IMR-90 (cell line): ENCODE results near the gene ABL1. TPM values are rescaled to one million over a fixed set of nuclear protein-coding genes. Genes with fewer than 3 reads are reported as not detected.
A peak's percentile ranks its signal among the peaks of the same experiment; 100 is the strongest.

Experiments
- ATAC-seq: fragments of 200-7000 bp; cut with Tn5 transposase; 2 replicates; pipeline ENCODE4 v1.9.1; 2020; ENCODE audit warnings: low read depth, mild to moderate bottlenecking, moderate library complexity
- BruUV-seq: library from RNA; stranded (reverse); fragments of 400-500 nt; replicated peaks from 2 replicates; lab custom pipeline; 2021; lab: Mats Ljungman, UMichigan
- CTCF ChIA-PET: fragments of 300-600 bp; formaldehyde crosslinking; extraction: SDS; loops from one replicate; lab custom pipeline; 2021; ENCODE audit warnings: antibody characterized with exemption; lab: Yijun Ruan, JAX
- POLR2A ChIA-PET: fragments of 300-600 bp; sonication (Branson Sonifier 250); formaldehyde crosslinking; loops from one replicate; lab custom pipeline; 2022; ENCODE audit warnings: antibody characterized with exemption; ENCODE audit not compliant: unreplicated experiment; lab: Charles Lee
- DNase-seq: peaks from one replicate; pipeline ENCODE4 v3.0.0; 2013
- H2AFZ ChIP-seq: replicated peaks from 2 replicates; pipeline ENCODE3; 2013; ENCODE audit warnings: low read length, mild to moderate bottlenecking; ENCODE audit not compliant: poor library complexity
- H2AK5ac ChIP-seq: 2 replicates; pipeline ENCODE4 v1.6.1; 2013; ENCODE audit warnings: low read depth, low read length, inconsistent platforms
- H2AK9ac ChIP-seq: replicated peaks from 2 replicates; pipeline ENCODE3; 2013; ENCODE audit warnings: mild to moderate bottlenecking, low read depth, low read length, moderate library complexity; ENCODE audit not compliant: poor library complexity
- H2BK120ac ChIP-seq: 2 replicates; pipeline ENCODE4 v1.6.1; 2013; ENCODE audit warnings: low read depth, low read length, inconsistent platforms
- H2BK15ac ChIP-seq: 3 replicates; pipeline ENCODE4 v1.6.1; 2013; ENCODE audit warnings: low read depth, low read length, inconsistent platforms
- H2BK20ac ChIP-seq: 2 replicates; pipeline ENCODE4 v1.6.1; 2013; ENCODE audit warnings: low read depth, mild to moderate bottlenecking, inconsistent platforms, low read length, moderate library complexity
- H2BK5ac ChIP-seq: 2 replicates; pipeline ENCODE4 v1.6.1; 2013; ENCODE audit warnings: mild to moderate bottlenecking, low read depth, low read length, inconsistent platforms; ENCODE audit not compliant: poor library complexity, severe bottlenecking
- H3K14ac ChIP-seq: replicated peaks from 2 replicates; pipeline ENCODE4 v1.6.1; 2013; ENCODE audit warnings: low read depth, low read length, inconsistent platforms
- H3K18ac ChIP-seq: 2 replicates; pipeline ENCODE4 v1.6.1; 2013; ENCODE audit warnings: low read depth, low read length, control low read depth
- H3K23ac ChIP-seq: 2 replicates; pipeline ENCODE4 v1.6.1; 2013; ENCODE audit warnings: low read depth, low read length, inconsistent platforms
- H3K27ac ChIP-seq: 2 replicates; pipeline ENCODE4 v1.5.1; 2013; ENCODE audit warnings: mild to moderate bottlenecking, control low read depth, low read length; ENCODE audit not compliant: insufficient read depth
- H3K27me3 ChIP-seq: 2 replicates; pipeline ENCODE4 v1.6.1; 2013; ENCODE audit warnings: low read length; ENCODE audit not compliant: control insufficient read depth, insufficient read depth
- H3K36me3 ChIP-seq: 2 replicates; pipeline ENCODE4 v1.6.1; 2013; ENCODE audit warnings: low read length, mixed read lengths; ENCODE audit not compliant: control insufficient read depth, insufficient read depth
- H3K4ac ChIP-seq: 2 replicates; pipeline ENCODE4 v1.6.1; 2013; ENCODE audit warnings: low read depth, low read length, inconsistent platforms
- H3K4me1 ChIP-seq: 2 replicates; pipeline ENCODE4 v1.6.1; 2013; ENCODE audit warnings: low read length, mixed read lengths; ENCODE audit not compliant: control insufficient read depth, insufficient read depth
- H3K4me2 ChIP-seq: 2 replicates; pipeline ENCODE4 v1.6.1; 2013; ENCODE audit warnings: low read depth, mild to moderate bottlenecking, control low read depth, low read length, moderate library complexity
- H3K4me3 ChIP-seq: 2 replicates; pipeline ENCODE4 v1.5.1; 2013; ENCODE audit warnings: low read depth, mild to moderate bottlenecking, control low read depth, low read length, moderate library complexity; ENCODE audit not compliant: insufficient read depth
- H3K56ac ChIP-seq: 2 replicates; pipeline ENCODE4 v1.6.1; 2013; ENCODE audit warnings: low read length, inconsistent platforms; ENCODE audit not compliant: insufficient read depth; ENCODE audit errors: extremely low read depth
- H3K79me1 ChIP-seq, 2 experiments: 2 replicates each; pipeline ENCODE4 v1.6.1; 2013; ENCODE audit warnings: low read length in 2 of 2, inconsistent platforms in 1 of 2, low read depth in 1 of 2
- H3K9ac ChIP-seq: 2 replicates; pipeline ENCODE4 v1.6.1; 2013; ENCODE audit warnings: low read depth, low read length, control low read depth
- H3K9me1 ChIP-seq: 2 replicates; pipeline ENCODE4 v1.6.1; 2013; ENCODE audit warnings: low read length, inconsistent platforms; ENCODE audit not compliant: insufficient read depth
- H3K9me3 ChIP-seq: 2 replicates; pipeline ENCODE4 v1.6.1; 2013; ENCODE audit warnings: low read length; ENCODE audit not compliant: control insufficient read depth, insufficient read depth
- H4K20me1 ChIP-seq: 2 replicates; pipeline ENCODE4 v1.6.1; 2013; ENCODE audit warnings: low read length, inconsistent platforms; ENCODE audit not compliant: insufficient read depth
- H4K5ac ChIP-seq: 2 replicates; pipeline ENCODE4 v1.6.1; 2013; ENCODE audit warnings: mild to moderate bottlenecking, low read depth, low read length, control low read depth
- H4K8ac ChIP-seq, 2 experiments: 2 replicates each; pipeline ENCODE4 v1.6.1; 2013; ENCODE audit warnings: low read depth in 2 of 2, low read length in 2 of 2, control low read depth in 1 of 2, inconsistent platforms in 1 of 2
- H4K91ac ChIP-seq: 2 replicates; pipeline ENCODE4 v1.6.1; 2013; ENCODE audit warnings: low read depth, low read length, inconsistent platforms; ENCODE audit not compliant: insufficient read depth
- POLR2A ChIP-seq: IDR thresholded peaks from 2 replicates; pipeline ENCODE4 v1.6.1; 2012; ENCODE audit warnings: mild to moderate bottlenecking, low read depth, low read length
- RCOR1 ChIP-seq: IDR thresholded peaks from 2 replicates; pipeline ENCODE4 v1.6.1; 2012; ENCODE audit warnings: mild to moderate bottlenecking, low read length, improper control_type of control experiment; ENCODE audit not compliant: insufficient replicate concordance
- WGBS, 2 experiments: methylation state at CpG; one replicate each; pipeline versions ENCODE4 v1.1.5 to v1.1.7; 2013; ENCODE audit warnings: missing lambda C conversion rate in 2 of 2; ENCODE audit not compliant: insufficient read length in 1 of 2; ENCODE audit errors: extremely low coverage in 2 of 2; 5-methylcytosine and 5-hydroxymethylcytosine counted together
- dilution Hi-C: fragments of 300-500 bp; cut with HindIII; formaldehyde crosslinking; loops from one replicate; pipeline ENCODE4 v1.14.3; 2018; ENCODE audit warnings: low sequenced_read_pairs; ENCODE audit not compliant: unreplicated experiment
- in situ Hi-C: fragments of 300-500 bp; cut with MboI; formaldehyde crosslinking; loops from 3 replicates; pipeline ENCODE4 v1.14.3; 2019; ENCODE audit warnings: low sequenced_read_pairs, inconsistent platforms, mixed read lengths
- intact Hi-C: fragments of 100-400 bp; cut with micrococcal nuclease; formaldehyde crosslinking; loops from 2 replicates; pipeline ENCODE4 v1.10.0; 2022
- polyA plus RNA-seq, 3 experiments: library from polyadenylated mRNA; depleted of rRNA; stranded (reverse); fragments of >200 nt; gene quantifications; 2 replicates each; pipeline ENCODE4 v1.2.3, GENCODE V29; 2012; ENCODE audit warnings: low replicate concordance in 1 of 3
- total RNA-seq: library from RNA; depleted of rRNA; stranded (reverse); fragments of >200 nt; gene quantifications from 2 replicates; pipeline ENCODE4 v1.2.3, GENCODE V29; 2012
- TF ChIP-seq, protein P1 (sequence below): fragments of 150-350 bp; IDR thresholded peaks from 2 replicates; pipeline ENCODE4 v1.6.1; 2017; ENCODE audit warnings: mild to moderate bottlenecking, antibody characterized with exemption, low read length, low read depth

Gene ABL1
- total and polyA plus RNA-seq, 2 of the 4 experiments (the other 2 are of a cell fraction), result 33.7 to 49.1 TPM

- TF ChIP-seq POLR2A, result no peak
- TF ChIP-seq, protein P1, sequence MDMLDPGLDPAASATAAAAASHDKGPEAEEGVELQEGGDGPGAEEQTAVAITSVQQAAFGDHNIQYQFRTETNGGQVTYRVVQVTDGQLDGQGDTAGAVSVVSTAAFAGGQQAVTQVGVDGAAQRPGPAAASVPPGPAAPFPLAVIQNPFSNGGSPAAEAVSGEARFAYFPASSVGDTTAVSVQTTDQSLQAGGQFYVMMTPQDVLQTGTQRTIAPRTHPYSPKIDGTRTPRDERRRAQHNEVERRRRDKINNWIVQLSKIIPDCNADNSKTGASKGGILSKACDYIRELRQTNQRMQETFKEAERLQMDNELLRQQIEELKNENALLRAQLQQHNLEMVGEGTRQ, result peak; percentile 36; the same call in 1 of the 2 replicates
- peak; percentile 45 for TF ChIP-seq RCOR1
- ATAC-seq (no peak), DNase-seq (peak; percentile 61)
- in situ Hi-C loops (no loop called here), dilution Hi-C loops (no loop called here), intact Hi-C loops (loop anchor here (5.0 kb wide), 3 partner anchors 43 to 233 kb away; no protein-coding TSS in a partner anchor)
- no TSS peak for BruUV-seq
- Histone ChIP-seq H3K9me1 (peaks cover 7% of the 10 kb centered on the region; the same call in 1 of the 2 replicates), H3K9ac (0 out of 2 replicates have a peak overlapping the region, but pooled peaks have one; percentile 2), H3K36me3 (no peaks in the 10 kb centered on the region), H2AFZ (peak overlapping the region; percentile 89), H2BK20ac (peak overlapping the region; percentile 86), H3K4ac (peak overlapping the region; percentile 92), H3K79me1 (0 out of 4 replicates have a peak, but pooled peaks cover 0 to 3% of the 10 kb centered on the region in 2 experiments), H3K23ac (peak overlapping the region; percentile 85), H2BK5ac (peak overlapping the region; percentile 69), H3K4me2 (no peak overlapping the region), H3K56ac (no peak overlapping the region), H3K18ac (peak overlapping the region; percentile 25), H3K14ac (peak overlapping the region; percentile 72), H3K27me3 (peaks cover 14% of the 10 kb centered on the region; the same call in 1 of the 2 replicates), H4K5ac (peak overlapping the region; percentile 29; the same call in 1 of the 2 replicates), H2AK5ac (peak overlapping the region; percentile 94), H4K8ac (peak overlapping the region; percentile 58 to 90), H3K4me1 (peaks cover 35% of the 10 kb centered on the region), H2AK9ac (peak overlapping the region; percentile 92), H4K91ac (peak overlapping the region; percentile 87), H2BK15ac (peak overlapping the region; percentile 87; the same call in 2 of the 3 replicates), H3K9me3 (no peaks in the 10 kb centered on the region), H3K27ac (peak overlapping the region; percentile 52), H2BK120ac (peak overlapping the region; percentile 89), H4K20me1 (peaks cover 8% of the 10 kb centered on the region; the same call in 1 of the 2 replicates), H3K4me3 (no peak overlapping the region)
- ChIA-PET POLR2A (no interaction called here), CTCF (interaction anchor here (0.9 kb wide), 1 partner anchor 69 kb away, joined by 3 read pairs; no protein-coding TSS in a partner anchor)
- WGBS, 2 experiments, result 87% methylated on average over 3 of the region's 13 CpGs; no CpG with 5 or more reads in 1 of the 2 experiments
Observed at GRCh38 chr9:130935648-130936271, 100.7 kb downstream of the ABL1 start.
